ENCODE data around the gene FMN2. TPM values are rescaled to one million over a fixed set of nuclear protein-coding genes. Genes with fewer than 3 reads are reported as not detected.

FMN2 gene
- total RNA-seq, 1 donor, result 11.2 TPM

DNA sequence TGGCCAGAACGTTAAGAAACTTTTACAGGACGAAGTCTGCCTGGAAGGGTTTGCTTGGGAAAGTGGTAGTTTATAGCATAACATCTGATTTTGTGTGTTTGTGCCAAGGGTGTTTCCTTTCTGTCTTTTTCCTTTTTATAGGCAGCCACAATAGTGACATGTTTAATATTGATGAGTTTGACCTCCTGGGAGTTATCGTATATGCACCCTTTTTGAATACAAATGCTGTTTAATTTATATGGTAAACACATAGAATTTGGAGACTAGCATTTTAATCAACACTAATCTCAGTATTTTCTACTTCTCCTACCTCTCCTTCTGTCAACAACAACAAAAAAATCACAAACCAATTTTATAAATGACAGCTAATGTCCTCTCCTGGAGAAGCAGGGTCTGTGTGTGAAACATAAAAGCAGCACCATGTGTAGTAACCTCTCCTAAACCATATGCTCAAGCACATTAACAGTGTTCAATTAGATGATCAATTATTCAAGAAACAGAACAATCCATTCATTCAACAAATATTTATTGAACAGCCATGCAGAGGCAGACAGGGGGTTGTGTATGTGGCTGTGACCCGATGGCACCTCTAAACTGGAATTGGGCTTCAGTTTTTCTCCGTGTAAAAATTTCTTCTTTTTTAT, 604 bp upstream of the FMN2 start:
- Histone ChIP-seq H3K9me3 (ENCODE audit: low read depth, low read length) (no peaks in the 10 kb centered on the region), H4K20me1 (ENCODE audit: insufficient read depth, low read length) (peaks cover 6% of the 10 kb centered on the region), H2AFZ (ENCODE audit: low read length) (peak overlapping the region; percentile 64), H3K4me2 (ENCODE audit: insufficient read depth, low read length) (peak overlapping the region; percentile 81), H3K4me1 (ENCODE audit: insufficient read depth, low read length) (peaks cover 33% of the 10 kb centered on the region), H3K27ac (ENCODE audit: low read depth, low read length) (no peak overlapping the region), H3K4me3 (ENCODE audit: insufficient read depth, low read length) (peak overlapping the region; percentile 91), H3K36me3 (ENCODE audit: insufficient read depth, low read length) (no peaks in the 10 kb centered on the region), H3K27me3 (ENCODE audit: insufficient read depth, low read length) (peaks cover 5% of the 10 kb centered on the region), H3K79me2 (ENCODE audit: insufficient read depth, low read length) (peaks cover 48% of the 10 kb centered on the region)
- no peak for TF ChIP-seq CTCF (IDR thresholded peaks at IDR 0.05; ENCODE audit: extremely low read depth, low read depth, low read length)
- DNase-seq (ENCODE audit: insufficient read length, low spot score, missing footprints), result peak; percentile 34

DNA sequence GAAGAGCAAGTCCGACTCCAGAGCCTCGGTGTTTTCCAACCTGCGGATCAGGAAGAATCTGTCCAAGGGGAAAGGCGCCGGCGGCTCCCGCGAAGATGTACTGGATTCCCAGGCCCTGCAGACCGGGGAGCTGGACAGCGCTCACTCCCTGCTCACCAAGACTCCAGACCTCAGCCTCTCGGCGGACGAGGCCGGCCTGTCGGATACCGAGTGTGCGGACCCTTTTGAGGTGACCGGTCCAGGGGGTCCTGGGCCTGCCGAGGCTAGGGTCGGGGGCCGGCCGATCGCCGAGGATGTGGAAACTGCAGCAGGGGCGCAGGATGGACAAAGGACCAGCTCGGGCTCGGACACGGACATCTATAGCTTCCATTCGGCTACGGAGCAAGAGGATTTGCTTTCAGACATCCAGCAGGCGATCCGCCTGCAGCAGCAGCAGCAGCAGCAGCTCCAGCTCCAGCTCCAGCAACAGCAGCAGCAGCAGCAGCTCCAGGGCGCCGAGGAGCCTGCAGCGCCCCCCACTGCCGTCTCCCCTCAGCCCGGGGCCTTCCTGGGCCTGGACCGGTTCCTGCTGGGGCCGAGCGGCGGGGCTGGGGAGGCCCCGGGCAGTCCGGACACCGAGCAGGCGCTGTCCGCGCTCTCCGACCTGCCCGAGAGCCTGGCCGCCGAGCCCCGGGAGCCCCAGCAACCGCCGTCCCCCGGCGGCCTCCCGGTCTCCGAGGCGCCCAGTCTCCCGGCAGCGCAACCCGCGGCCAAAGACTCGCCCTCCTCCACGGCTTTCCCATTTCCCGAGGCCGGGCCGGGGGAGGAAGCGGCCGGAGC, 827 bp downstream of the FMN2 start:
- peaks cover 5% of the 10 kb centered on the region for H3K27me3 ChIP-seq (ENCODE audit: insufficient read depth, low read length)
- peak overlapping the region; percentile 81 for H3K4me2 ChIP-seq (ENCODE audit: insufficient read depth, low read length)
- peaks cover 6% of the 10 kb centered on the region for H4K20me1 ChIP-seq (ENCODE audit: insufficient read depth, low read length)
- peak overlapping the region; percentile 50 for H3K27ac ChIP-seq (ENCODE audit: low read depth, low read length)
- H3K36me3 ChIP-seq (ENCODE audit: insufficient read depth, low read length), result no peaks in the 10 kb centered on the region
- peaks cover 24% of the 10 kb centered on the region for H3K4me1 ChIP-seq (ENCODE audit: insufficient read depth, low read length)
- DNase-seq (ENCODE audit: insufficient read length, low spot score, missing footprints), result peak; percentile 96
- H3K4me3 ChIP-seq (ENCODE audit: insufficient read depth, low read length), result peak overlapping the region; percentile 91
- H3K79me2 ChIP-seq (ENCODE audit: insufficient read depth, low read length), result peaks cover 59% of the 10 kb centered on the region
- peak overlapping the region; percentile 70 for H2AFZ ChIP-seq (ENCODE audit: low read length)
- H3K9me3 ChIP-seq (ENCODE audit: low read depth, low read length), result no peaks in the 10 kb centered on the region
- TF ChIP-seq CTCF (IDR thresholded peaks at IDR 0.05; ENCODE audit: extremely low read depth, low read depth, low read length), result no peak

GRCh38 chr1:240093120-240093961, 1.7 kb downstream of the FMN2 start:
- no peak for TF ChIP-seq CTCF (IDR thresholded peaks at IDR 0.05; ENCODE audit: extremely low read depth, low read depth, low read length)
- H4K20me1 ChIP-seq (ENCODE audit: insufficient read depth, low read length), result peaks cover 6% of the 10 kb centered on the region
- H3K27ac ChIP-seq (ENCODE audit: low read depth, low read length), result peak overlapping the region; percentile 50
- H3K4me3 ChIP-seq (ENCODE audit: insufficient read depth, low read length), result peak overlapping the region; percentile 91
- H3K4me2 ChIP-seq (ENCODE audit: insufficient read depth, low read length), result peak overlapping the region; percentile 81
- peaks cover 68% of the 10 kb centered on the region for H3K79me2 ChIP-seq (ENCODE audit: insufficient read depth, low read length)
- H3K9me3 ChIP-seq (ENCODE audit: low read depth, low read length), result no peaks in the 10 kb centered on the region
- peaks cover 23% of the 10 kb centered on the region for H3K4me1 ChIP-seq (ENCODE audit: insufficient read depth, low read length)
- no peaks in the 10 kb centered on the region for H3K36me3 ChIP-seq (ENCODE audit: insufficient read depth, low read length)
- H2AFZ ChIP-seq (ENCODE audit: low read length), result peak overlapping the region; percentile 70
- peak; percentile 87 for DNase-seq (ENCODE audit: insufficient read length, low spot score, missing footprints)
- H3K27me3 ChIP-seq (ENCODE audit: insufficient read depth, low read length), result peaks cover 5% of the 10 kb centered on the region
